HG03039 (cell line): ENCODE results near the gene MYO16.

Experiments used
- ATAC-seq: cut with Tn5 transposase; IDR thresholded peaks from one replicate; pipeline ENCODE4 v1.9.1; 2021; ENCODE audit warnings: mild to moderate bottlenecking, moderate library complexity; ENCODE audit not compliant: unreplicated experiment

The MYO16 gene

DNA sequence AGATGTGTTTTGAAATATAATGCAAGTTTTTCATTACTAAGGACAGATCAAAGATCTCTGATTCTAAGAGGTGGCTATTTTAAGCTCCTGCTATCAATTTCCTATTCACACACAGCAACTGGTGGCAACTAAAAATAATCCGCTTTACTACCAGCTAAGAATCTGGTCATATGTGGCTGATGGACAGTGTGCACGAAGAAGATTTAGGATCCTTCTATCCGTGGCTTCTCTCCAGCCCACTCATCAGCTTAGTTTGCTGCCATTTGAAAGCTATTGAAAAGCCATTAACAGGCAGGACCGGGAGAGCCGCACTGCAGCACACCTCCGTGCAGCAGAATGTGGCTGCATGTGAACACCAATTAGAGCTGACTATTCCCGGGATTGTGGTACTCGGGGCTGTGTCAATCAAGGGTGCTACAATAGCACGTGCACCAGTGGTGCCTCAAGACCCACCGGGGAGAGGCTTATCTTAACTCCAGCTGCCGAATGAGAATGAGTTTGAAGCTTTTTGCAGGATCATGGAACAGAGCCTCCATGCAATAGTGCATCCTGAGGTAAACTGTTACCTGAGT is at the start of gene MYO16:
Gene MYO16 (plus strand): TSS at position 431 of the 572 bp plus-strand sequence. CDS start 234 bp downstream, outside the sequence.
- ATAC-seq: no peak

DNA sequence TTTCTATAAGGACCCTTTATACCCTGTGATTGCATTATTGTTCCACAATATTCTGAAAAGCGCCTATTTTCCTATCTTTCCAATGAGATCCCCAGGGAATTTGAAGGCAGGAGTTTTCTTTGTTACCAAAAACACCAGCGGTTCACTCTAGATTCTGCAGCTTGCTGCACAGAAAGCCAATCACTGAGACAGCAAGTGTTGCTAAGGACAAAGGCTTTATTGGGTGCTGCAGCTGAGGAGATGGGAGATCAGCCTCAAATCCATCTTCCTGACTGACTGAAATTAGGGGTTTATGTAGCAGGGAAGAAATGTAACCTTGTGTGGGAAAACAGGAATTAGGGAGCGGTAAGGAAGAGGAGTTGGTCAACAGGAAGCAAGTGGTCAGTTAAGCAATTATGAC is 42.6 kb upstream of the MYO16 start:
- ATAC-seq: no peak

DNA sequence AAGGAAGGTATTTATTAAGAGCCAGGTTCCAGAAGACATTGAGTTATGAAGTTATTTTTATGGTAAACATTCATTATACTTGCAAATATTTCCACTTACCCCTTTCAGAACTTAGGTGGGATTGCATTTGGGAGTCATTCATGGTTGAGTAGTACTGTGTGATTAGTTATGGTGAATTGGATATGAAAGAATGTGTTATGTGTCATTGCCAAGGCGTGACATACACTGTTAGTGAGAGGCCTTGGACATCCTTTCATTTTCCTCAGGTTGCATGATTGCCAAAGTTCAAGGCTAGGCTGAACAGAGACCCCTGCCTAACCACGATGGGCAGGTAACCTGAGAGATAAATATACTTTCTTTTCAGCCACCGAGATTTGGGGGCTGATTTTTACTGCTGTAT is 40.9 kb upstream of the MYO16 start:
- no peak for ATAC-seq

DNA sequence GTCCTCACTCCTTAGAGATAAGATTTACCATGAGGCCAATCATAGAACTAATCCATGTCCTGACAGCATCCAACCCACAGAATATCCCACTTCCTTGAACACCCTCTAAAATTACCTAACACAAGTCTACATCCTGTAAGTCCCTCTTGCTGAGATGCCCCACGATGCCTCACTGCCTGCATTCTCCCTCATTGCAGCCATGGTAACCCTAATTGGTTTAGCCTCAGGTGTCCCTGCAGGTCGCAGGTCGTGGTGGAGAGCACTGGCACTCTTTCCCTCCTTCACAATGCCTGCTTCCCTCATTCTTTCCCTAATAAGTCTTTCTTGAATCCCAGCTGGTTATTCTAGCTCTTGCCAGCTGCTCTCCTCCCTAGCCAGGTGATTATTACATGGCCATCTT is 35.3 kb upstream of the MYO16 start:
- ATAC-seq: no peak

DNA sequence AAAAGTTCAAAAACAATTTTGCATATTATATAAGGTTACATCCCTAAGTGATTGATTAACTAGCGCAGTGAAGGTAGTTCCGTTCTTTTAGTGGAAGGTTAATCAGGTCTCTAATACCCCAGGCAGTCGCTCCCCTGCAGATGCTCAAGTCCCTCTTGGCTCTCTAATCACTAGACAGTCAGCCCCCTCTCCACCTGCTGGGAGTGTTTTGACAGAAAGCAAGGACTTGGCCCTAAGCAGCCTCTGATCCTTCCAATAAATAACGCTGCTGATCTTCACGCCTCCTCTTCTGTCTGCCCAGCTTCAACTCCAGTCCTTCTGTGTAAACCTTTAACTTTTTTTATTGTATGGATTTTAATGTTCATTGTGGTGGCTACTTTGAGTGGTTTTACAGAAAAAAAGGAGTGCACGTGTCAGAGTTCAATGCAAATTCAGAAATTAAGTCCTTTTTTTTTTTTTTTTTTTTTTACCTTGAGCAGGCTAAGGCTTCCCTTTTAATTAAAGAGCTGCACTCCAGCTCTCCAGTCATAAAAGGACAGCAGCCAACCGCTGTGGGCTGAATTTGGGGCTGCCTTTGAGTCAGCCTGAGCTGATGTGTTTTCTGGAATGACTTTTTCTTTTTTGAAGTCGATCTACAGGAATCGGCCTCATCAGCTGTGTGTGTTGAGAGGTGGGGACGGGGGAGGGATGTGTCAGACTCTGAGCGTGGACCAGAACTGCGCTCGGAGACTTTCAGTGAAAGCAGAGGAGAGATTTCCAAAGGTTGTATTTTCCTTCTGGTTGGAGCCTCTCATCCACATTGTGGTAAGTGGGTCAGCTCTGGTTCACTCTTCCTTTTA is 33.8 kb upstream of the MYO16 start:
- ATAC-seq: no peak

DNA sequence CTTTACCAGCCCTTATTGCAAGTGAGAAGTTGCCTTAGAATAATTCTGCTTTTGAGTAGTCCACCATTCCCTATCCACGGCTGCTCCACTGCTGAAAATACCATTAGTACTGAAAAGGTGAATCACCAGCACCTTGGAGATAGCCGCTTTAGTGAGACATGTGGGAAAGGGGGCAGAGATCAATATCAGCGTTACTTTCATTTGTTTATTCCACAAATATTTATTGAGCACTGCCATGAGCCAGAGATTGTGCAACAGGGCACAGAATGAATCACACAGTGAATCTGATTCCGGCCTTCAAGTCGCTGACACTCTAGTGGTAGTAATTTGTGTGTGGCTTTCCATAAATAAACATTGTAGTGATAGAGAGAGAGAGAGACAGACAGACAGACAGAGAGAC is 31.5 kb upstream of the MYO16 start:
- no peak for ATAC-seq

DNA sequence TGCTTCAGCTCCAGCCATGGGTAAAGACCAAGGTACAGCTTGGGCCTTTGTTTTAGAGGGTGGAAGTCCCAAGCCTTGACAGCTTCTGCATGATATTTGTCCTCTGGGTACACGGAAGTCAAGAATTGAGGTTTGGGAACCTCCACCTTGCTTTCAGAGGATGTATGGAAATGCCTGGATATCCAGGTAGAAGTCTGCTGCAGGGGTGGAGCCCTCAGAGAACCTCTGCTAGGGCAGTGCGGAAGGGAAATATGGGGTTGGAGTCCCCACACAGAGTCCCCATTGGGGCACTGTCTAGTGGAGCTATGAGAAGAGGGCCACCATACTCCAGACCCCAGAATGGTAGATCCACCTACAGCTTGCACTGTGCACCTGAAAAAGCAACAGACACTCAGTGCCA is 23.0 kb upstream of the MYO16 start:
- no peak for ATAC-seq

DNA sequence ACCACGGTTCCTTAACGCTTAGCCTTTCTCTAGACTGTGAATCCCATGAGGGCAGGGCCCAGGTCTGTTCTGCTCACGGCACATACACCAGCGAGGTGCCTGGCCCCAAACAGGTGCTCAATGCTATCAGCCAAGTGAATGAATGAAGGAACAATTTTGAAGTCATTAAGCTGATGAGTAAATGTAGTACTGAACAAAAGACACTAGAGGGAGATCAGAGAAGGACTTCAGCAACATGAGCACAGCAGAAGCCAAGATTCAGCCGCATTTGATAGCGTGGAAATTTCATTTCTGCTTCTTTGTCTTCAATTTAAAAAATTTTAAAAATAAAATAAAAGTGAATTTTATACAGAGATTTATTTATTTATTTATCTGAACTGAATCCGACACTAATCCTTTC is 20.1 kb upstream of the MYO16 start:
- no peak for ATAC-seq

DNA sequence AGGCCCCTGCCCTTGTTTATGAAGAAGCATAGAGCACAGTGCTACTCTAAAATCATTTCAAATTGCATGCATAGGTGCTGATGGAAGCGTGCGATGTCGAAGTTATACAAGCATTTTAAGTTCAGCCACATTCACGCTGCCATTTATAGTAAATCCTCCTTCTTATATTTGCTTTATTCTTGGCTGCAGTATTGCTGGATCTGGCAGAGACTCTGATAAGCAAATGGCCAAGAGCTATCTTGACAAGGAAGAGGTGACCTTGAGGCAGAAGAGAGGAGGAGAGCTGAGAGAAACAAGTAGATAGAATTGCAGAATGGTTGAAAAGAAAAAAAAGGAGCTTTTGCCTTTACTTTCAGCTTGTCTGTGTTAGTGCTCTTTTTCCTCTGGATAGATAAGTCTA is 18.9 kb upstream of the MYO16 start:
- no peak for ATAC-seq

DNA sequence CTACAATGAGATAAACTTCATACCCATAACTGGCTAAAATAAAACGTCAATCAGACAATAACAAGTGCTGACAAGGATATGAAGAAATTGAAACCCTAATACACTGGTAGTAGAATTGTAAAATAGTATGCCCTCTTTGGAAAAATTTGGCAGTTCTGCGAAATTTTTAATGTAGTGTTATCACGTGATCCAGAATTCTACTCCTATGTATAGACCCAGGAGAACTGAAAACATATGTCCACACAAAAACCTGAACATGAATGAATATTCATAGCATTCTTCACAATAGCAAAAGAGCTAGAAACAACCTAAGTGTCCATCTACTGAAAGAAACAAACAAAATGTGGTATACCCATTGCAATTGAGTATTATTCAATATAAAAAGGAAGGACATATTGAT is 14.2 kb upstream of the MYO16 start:
- no peak for ATAC-seq

DNA sequence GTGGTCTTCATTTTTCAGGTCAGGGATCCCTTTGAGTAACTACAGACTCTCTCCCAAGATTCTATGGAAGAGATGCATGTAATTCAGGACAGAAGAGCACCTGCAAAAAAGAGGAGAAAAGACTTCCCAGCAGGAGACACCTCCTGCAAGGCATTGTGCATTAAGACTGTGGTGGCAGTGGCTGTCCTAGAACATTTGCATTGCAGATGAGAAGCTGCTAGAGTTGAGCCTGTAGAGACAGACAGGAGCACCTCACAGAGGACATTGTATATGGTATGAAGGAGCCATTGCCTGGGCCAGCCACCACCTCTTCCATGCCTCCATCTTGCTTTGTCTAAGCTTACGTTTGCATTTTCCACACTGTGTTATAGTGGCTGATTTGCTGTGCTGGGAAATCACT is 11.2 kb upstream of the MYO16 start:
- no peak for ATAC-seq

DNA sequence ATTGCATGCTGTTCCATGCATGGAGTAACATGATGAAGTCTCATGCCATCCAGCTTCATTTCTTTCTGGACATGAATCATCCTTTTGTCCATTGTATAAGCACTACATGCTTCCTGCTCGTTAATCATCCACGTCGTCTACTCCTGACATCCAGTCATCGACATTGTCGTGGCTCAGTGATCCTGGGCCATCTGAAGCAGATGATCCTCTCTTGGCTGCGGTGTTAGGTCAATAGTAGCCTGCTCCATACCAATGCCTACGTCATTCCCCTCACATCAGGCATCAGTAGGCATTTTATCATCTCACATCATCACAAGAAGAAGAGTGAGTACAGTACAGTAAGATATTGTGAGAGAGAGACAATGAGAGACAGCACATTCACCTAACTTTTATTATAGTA is 7.9 kb upstream of the MYO16 start:
- ATAC-seq: no peak

DNA sequence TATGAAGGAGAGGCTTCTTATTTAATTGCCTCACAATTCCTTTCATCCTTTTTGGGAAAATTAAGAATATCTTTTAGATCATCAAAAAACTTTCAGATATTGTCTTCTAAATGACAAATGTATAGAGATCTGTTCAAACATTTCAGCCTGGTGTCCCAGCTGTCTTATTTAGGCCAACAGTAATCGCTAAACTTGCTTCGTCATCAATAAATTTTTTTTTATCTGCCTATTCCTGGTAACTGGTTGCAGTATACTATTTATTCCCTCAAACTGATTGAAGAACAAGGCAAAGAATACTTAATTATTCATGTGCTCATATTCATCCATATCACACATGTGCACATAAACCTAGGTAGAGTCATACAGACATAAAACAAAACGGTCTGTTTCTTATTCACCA is 5.3 kb upstream of the MYO16 start:
- ATAC-seq: no peak

DNA sequence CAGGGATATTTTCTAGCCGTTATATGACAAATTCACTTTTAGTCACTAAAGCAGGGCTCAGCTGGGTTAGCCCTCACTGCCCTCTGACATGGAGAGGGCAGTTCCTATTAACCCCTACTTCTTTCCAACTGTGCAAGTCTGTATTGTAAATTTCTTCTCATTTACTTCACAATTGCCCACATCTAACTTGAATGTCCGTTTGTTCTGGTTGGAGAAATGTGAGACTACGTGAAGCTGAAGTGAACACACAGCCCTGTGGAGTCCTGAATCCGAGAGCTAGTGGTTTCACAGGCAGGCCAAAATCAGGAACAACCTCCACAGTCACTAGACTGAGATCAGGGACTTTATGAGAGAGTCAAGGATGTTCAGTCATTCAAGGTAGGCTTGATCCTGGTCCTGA is 4.4 kb upstream of the MYO16 start:
- ATAC-seq: no peak

DNA sequence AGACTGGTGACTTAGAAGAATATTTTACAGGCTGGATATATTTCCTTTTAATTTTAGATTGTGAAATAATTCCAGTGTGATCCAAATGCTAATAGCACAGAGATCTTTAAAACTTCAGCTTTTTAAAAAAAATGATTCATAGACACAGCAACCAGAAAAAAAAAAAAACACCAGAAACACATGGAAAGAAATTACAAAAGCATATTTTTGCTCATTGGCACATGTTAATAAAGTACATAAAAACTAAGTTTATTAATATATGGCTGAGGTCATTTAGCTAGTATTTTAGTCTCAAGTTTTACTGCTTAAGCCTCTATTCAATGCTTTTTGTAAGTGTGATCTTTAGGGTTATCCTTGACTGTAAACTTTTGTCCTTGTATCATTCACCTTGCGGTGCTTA is 577 bp downstream of the MYO16 start:
- no peak for ATAC-seq

DNA sequence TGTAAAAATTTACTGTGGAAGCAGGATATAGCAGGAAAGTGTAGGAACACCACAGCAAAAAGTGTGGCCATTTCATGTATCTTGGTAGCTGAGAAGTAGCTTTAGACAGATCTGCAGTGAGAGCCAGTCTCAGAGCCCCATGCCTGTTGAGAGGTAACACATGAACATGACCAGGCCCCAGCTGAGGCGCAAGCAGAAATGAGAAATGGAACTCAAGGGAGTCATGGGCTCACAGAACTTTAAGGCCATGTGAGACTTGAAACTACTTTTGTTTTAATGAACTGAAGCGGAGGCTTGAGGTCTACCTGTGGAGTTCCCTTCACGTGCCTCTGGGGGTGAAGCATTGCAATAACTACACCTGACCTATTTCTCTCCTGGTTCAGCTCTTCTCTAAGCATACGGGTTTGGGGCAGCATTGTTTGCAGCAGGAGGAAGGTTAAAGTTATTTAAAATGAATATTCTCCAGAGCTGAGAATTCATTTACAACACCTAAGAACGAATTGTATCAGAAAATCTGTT is 3.3 kb downstream of the MYO16 start:
- no peak for ATAC-seq

DNA sequence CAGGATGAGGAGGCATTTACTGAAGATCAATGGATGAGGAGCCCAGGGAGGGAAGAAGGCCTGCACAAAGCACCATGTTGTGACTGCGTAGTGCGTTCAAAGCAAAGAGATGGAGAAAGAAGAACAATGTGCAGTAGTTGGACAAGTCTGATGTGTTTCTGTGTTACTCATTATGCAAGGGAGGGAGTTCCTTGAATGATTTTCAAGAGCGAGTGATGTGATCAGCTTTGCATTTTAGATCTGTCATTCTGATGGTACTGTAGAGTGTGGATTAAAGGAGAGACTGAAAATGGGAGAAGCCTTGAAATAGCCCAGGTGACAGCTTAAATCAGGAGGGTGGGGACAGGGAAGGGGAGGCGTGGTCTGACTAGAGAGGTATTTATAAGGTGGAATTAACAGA is 9.5 kb downstream of the MYO16 start:
- ATAC-seq: no peak

DNA sequence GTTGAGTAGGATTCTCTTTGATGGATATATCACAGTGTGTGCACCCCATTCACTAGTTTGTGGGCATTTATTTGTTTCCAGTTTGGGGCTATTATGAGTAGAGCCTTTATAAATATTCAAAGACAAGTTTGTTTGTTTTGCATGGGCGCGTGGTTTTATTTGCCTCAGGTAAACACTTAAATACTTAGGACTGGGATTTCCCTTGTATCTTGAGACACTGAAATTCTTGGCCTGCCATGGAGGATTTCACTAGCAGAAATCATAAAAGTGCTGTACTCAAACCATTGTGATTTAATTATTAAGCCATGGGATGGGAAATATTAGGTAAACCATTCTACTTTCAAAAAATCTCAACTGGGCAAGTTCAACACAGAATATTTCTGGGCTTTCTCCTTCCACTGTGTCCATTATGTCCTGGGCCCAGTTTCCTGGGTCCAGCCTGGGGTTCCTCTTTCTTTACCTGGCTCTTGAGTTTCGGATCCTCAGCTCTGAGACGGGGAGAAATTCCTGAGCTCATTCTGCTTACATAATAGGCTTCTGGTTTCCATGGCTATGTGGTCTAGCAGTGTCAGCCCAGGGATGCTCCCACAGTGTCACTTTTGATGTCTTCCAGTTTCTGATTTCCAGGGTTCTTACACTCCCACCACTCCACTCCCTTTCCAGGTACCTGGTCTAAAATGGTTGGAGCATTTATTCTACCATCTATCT is 14.4 kb downstream of the MYO16 start:
- ATAC-seq: no peak

DNA sequence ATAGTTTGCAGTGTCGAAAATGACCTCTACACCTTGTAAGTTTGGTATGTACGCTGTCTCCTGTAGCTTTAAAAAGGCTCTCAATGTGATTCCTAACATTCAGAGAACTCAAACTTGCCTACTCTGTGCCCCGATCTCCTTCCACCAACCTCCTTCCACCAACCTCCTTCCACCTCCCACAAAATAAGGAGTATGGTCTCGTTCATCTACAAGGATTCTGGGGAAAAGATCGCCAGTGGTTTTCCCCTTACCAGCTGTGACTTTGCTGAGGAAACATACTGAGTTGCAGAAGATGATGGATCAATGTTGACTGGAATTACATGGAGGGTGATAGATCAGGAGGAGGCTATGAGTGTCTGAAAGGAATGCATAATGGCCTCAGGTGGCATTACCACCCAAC is 16.0 kb downstream of the MYO16 start:
- ATAC-seq: no peak

DNA sequence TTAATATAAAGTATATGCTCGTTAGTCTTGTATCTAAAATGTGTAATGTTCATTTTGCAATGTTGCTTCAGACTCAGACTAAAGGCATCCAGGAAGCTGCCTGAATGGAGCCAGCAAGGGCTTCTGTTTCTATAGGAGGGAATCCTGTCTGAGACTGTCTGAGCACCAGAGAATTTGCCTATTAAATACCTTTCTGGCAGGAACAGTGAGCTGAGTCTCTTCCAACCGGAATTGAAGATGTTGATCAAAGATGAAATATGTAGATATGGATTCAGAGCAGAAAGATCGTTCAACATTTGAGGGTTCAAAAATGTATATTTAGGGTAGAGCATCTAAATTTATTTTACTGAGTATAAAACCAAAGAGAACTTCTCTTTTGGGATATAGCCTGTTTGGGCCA is 20.9 kb downstream of the MYO16 start:
- ATAC-seq: no peak

DNA sequence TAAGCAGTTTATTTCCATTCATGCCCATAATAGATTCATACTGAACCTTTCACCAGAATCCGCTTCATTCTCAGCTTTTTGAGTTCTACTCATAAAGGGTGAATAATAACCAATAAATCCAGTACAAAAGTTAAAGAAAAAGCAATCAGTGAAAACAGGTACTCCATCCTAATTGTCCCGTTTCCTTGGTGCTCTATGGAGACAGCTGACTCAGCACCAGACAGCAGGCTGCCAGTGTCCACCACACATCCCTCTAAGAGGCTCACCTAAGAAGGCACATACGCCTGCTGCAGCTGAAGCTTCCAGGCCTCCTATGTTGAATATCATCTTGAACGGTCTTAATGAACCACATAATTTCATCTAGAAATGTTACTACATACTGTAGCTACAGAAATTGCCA is 27.3 kb downstream of the MYO16 start:
- no peak for ATAC-seq

DNA sequence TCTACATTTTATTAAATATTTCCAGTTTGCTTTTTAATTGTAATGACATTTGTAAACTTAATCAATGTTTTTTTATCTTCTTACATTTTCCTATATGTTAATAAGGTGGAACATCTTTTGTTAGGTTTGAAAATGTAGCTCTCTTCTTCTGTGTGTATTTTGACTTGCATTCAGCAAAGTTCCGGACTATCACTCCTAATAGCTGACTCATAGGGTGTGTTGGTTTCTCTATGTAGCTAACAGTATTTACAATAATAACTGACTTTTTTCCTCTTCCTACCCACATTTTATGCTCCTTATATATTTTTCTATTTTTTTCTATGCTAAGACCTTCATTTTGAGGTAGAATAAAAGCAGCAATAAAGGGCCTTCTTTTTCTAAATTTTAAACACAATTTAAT is 28.1 kb downstream of the MYO16 start:
- ATAC-seq: no peak
